OCI-LY3 (cell line): ENCODE results near the gene OSBPL7.

ENCODE experiments used
- CTCF ChIP-seq: fragments of 200-600, 300-600 bp; sonication (generic); IDR thresholded peaks from 2 replicates; pipeline ENCODE4 v1.5.1; 2014; ENCODE audit warnings: antibody characterized with exemption, low read length, low read depth
- EZH2phosphoT487 ChIP-seq: fragments of 200-600 bp; shearing (Covaris generic); IDR thresholded peaks from 2 replicates; pipeline ENCODE4 v1.6.1; 2018; ENCODE audit warnings: antibody characterized with exemption, mixed run types, low read depth

GRCh38 chr17:47808036-47808829 is 13.4 kb downstream of the OSBPL7 start:
- TF ChIP-seq CTCF: no peak
- TF ChIP-seq EZH2phosphoT487: no peak
